H1 (cell line): ENCODE results near the gene DOHH.

Experiments
- KDM5A ChIP-seq: fragments of 200-600 bp; IDR thresholded peaks from 2 replicates; pipeline ENCODE4 v1.7.1; 2012; ENCODE audit warnings: mild to moderate bottlenecking, low read length, inconsistent platforms, mixed read lengths
- TBP ChIP-seq: IDR thresholded peaks from 2 replicates; pipeline ENCODE4 v1.6.1; 2011; ENCODE audit warnings: low read depth, low read length, improper control_type of control experiment

DNA sequence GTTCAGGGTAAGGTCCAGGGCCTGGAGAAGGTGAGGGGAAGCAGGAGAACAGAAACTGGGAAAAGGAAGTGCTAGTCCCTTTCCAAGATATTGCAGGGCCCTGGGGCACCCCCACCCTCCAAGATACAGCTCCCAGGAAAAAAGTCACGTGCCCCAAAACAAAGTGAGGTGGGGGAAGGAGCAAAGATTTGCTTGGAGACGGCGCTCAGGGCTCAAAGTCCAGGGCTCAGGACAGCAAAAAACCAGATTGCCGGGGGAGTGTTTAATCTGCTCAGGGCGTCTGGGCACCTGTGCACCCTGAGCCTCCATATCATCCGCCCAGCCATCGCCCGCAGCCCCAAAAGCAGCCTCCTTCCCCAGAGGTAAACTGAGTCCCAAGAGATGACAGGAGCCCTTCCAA is 26.5 kb downstream of the DOHH start:
- no peak for TF ChIP-seq TBP
- TF ChIP-seq KDM5A = no peak
